ENCODE results near the gene ZC3H7B. TPM values are rescaled to one million over a fixed set of nuclear protein-coding genes. Genes with fewer than 3 reads are reported as not detected.

Gene ZC3H7B
- total and polyA plus RNA-seq, 2 donors, result 23.3 to 29.8 TPM

- Histone ChIP-seq H3K27me3 (ENCODE audit: control insufficient read depth in 2 of 2, insufficient read depth in 1 of 2, low read length in 1 of 2) (peaks cover 0 to 3% of the 10 kb centered on the region in 2 donors), H3K9me3 (ENCODE audit: control insufficient read depth in 2 of 2, insufficient read depth in 1 of 2, low read length in 1 of 2) (no peaks in the 10 kb centered on the region), H3K27ac (ENCODE audit: low read depth in 1 of 2, low read length in 1 of 2) (no peak overlapping the region), H3K4me3 (ENCODE audit: low read length in 2 of 2) (no peak overlapping the region), H3K36me3 (ENCODE audit: control insufficient read depth in 2 of 2, insufficient read depth in 2 of 2, low read length in 1 of 2) (no peaks in the 10 kb centered on the region), H3K4me1 (ENCODE audit: control insufficient read depth in 2 of 2, insufficient read depth in 2 of 2, low read length in 2 of 2) (peaks cover 4 to 13% of the 10 kb centered on the region in 2 donors)
- WGBS, result 96% methylated on average over 9 of the region's 9 CpGs
- DNase-seq (ENCODE audit: low read depth in 6 of 9, low spot score in 9 of 9), result no peak
Observed at GRCh38 chr22:41369837-41370236, 68.5 kb downstream of the ZC3H7B start.

GRCh38 chr22:41377846-41378245 is 76.5 kb downstream of the ZC3H7B start:
- 54% methylated on average over 6 of the region's 6 CpGs for WGBS
- H3K27ac ChIP-seq (ENCODE audit: low read depth in 1 of 2, low read length in 1 of 2), result no peak overlapping the region

GRCh38 chr22:41380993-41381328 is 79.6 kb downstream of the ZC3H7B start:
- 6% methylated on average over 22 of the region's 22 CpGs for WGBS
- Histone ChIP-seq H3K27me3 (ENCODE audit: control insufficient read depth in 2 of 2, insufficient read depth in 1 of 2, low read length in 1 of 2) (peaks cover 0 to 2% of the 10 kb centered on the region in 2 donors), H3K36me3 (ENCODE audit: control insufficient read depth in 2 of 2, insufficient read depth in 2 of 2, low read length in 1 of 2) (no peaks in the 10 kb centered on the region), H3K4me3 (ENCODE audit: low read length in 2 of 2) (peak overlapping the region; percentile 39 to 85), H3K9me3 (ENCODE audit: control insufficient read depth in 2 of 2, insufficient read depth in 1 of 2, low read length in 1 of 2) (no peaks in the 10 kb centered on the region), H3K4me1 (ENCODE audit: control insufficient read depth in 2 of 2, insufficient read depth in 2 of 2, low read length in 2 of 2) (peaks cover 8 to 16% of the 10 kb centered on the region in 2 donors), H3K27ac (ENCODE audit: low read depth in 1 of 2, low read length in 1 of 2) (peak overlapping the region; percentile 64 to 70)
- DNase-seq (ENCODE audit: low read depth in 6 of 9, low spot score in 9 of 9), result peak in 2 of 9 donors; percentile 8 to 12

More at GRCh38 chr22:41377846-41378245, 76.5 kb downstream of the ZC3H7B start:
- no peak for DNase-seq (ENCODE audit: low read depth in 6 of 9, low spot score in 9 of 9)
- no peaks in the 10 kb centered on the region for H3K36me3 ChIP-seq (ENCODE audit: control insufficient read depth in 2 of 2, insufficient read depth in 2 of 2, low read length in 1 of 2)
- H3K27me3 ChIP-seq (ENCODE audit: control insufficient read depth in 2 of 2, insufficient read depth in 1 of 2, low read length in 1 of 2), result peaks cover 0 to 2% of the 10 kb centered on the region in 2 donors
- H3K4me1 ChIP-seq (ENCODE audit: control insufficient read depth in 2 of 2, insufficient read depth in 2 of 2, low read length in 2 of 2), result peaks cover 8 to 13% of the 10 kb centered on the region in 2 donors
- no peaks in the 10 kb centered on the region for H3K9me3 ChIP-seq (ENCODE audit: control insufficient read depth in 2 of 2, insufficient read depth in 1 of 2, low read length in 1 of 2)
- no peak overlapping the region for H3K4me3 ChIP-seq (ENCODE audit: low read length in 2 of 2)

DNA sequence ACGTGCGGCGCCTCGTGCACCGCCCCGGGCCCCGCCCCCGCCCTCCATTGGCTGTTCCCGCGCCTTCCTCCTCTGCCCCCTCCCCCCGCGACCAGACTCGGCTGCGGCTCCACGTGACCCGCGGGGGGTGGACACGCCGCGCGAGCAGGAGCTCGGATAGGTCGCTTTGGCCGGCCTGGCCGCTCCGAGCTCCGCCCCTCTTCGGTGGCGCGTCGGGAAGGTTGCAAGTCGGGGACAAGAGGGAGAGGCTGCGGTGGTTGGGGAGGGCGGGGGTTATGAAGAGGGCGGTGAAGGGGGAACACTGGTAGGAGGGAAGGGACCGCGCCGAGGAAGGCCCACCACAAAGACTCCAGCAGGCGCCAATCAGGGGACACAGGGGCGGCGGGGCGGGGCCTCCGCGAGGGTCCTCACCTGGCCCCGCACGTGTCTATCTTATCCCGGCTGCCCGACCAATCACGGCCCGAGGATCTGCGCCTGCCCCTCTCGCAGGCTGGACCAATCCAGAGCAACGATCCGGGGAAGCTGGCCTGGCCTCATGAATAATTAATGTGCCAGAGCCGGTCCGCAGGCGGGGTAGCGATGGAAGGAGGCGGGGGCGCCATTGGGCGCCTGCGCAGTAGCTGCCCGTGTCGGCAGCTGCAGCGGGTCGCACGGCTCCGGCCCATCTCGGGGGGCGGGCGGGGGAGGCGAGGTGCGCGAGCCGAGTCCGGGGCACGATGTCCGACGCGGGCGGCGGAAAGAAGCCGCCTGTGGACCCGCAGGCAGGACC is 80.2 kb downstream of the ZC3H7B start, which contains the start of gene TEF:
TEF (plus strand) TSS at position 614 of the 769 bp plus-strand sequence; CDS start at position 717, 103 bp downstream.
- Histone ChIP-seq H3K4me1 (ENCODE audit: control insufficient read depth in 2 of 2, insufficient read depth in 2 of 2, low read length in 2 of 2) (peaks cover 8 to 16% of the 10 kb centered on the region in 2 donors), H3K27me3 (ENCODE audit: control insufficient read depth in 2 of 2, insufficient read depth in 1 of 2, low read length in 1 of 2) (peaks cover 0 to 2% of the 10 kb centered on the region in 2 donors), H3K4me3 (ENCODE audit: low read length in 2 of 2) (peak within 1 kb of the TSS; percentile 66 to 85), H3K27ac (ENCODE audit: low read depth in 1 of 2, low read length in 1 of 2) (peak within 1 kb of the TSS; percentile 90 to 93), H3K9me3 (ENCODE audit: control insufficient read depth in 2 of 2, insufficient read depth in 1 of 2, low read length in 1 of 2) (no peaks in the 10 kb centered on the region), H3K36me3 (ENCODE audit: control insufficient read depth in 2 of 2, insufficient read depth in 2 of 2, low read length in 1 of 2) (no peaks in the 10 kb centered on the region)
- under 1% methylated on average over 82 of the region's 84 CpGs for WGBS
- DNase-seq (ENCODE audit: low read depth in 6 of 9, low spot score in 9 of 9), result peak; percentile 84 to 98 (median 95)

DNA sequence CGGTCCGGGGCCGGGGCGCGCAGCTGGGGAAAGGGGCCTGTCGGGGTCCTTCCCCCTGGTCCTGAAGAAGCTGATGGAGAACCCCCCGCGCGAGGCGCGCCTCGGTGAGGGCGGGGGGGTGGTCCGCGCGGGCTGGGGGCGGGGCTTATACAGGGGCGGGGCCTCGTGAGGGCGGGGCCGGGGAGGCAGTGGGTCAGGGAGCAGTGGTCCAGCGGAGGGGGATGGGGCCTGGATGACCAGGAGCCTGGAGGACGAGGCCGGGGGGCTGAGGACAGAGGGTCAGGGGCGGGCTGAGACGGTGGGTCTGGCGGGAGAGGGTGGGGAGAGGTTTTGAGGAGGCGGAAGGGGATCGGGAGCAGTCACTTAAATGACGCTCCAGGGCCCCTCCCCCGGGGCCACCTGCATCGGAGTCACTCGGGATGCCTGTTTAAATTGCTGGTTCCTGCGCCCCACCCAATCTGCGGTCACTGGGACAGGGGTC is 80.8 kb downstream of the ZC3H7B start:
- peaks cover 8 to 16% of the 10 kb centered on the region in 2 donors for H3K4me1 ChIP-seq (ENCODE audit: control insufficient read depth in 2 of 2, insufficient read depth in 2 of 2, low read length in 2 of 2)
- peak; percentile 23 to 80 (median 54) for DNase-seq (ENCODE audit: low read depth in 6 of 9, low spot score in 9 of 9)
- no peaks in the 10 kb centered on the region for H3K9me3 ChIP-seq (ENCODE audit: control insufficient read depth in 2 of 2, insufficient read depth in 1 of 2, low read length in 1 of 2)
- peak overlapping the region; percentile 90 to 93 for H3K27ac ChIP-seq (ENCODE audit: low read depth in 1 of 2, low read length in 1 of 2)
- H3K27me3 ChIP-seq (ENCODE audit: control insufficient read depth in 2 of 2, insufficient read depth in 1 of 2, low read length in 1 of 2), result peaks cover 0 to 2% of the 10 kb centered on the region in 2 donors
- under 1% methylated on average over 35 of the region's 35 CpGs for WGBS
- H3K36me3 ChIP-seq (ENCODE audit: control insufficient read depth in 2 of 2, insufficient read depth in 2 of 2, low read length in 1 of 2), result no peaks in the 10 kb centered on the region
- H3K4me3 ChIP-seq (ENCODE audit: low read length in 2 of 2), result peak overlapping the region; percentile 66 to 85

DNA sequence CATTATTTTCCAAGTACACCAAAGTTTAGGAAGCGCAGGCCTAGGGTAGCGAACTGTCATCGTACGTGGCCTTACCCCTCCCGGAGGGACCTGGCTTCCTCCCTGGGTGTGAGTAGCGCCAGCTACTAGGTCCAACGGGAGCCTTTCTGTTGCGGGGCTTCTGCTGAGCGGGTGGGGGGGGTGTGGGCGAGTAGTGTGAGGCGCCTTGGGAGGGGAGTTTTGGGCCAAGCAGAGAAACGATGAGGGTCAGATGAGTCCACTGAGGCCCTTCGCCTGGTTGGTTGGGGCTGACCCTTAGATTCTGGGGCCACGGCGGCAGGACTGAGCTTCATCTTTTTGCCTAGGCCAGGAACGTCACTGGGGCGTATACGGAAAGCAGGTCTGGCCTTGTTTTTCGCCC is 81.3 kb downstream of the ZC3H7B start:
- H3K27me3 ChIP-seq (ENCODE audit: control insufficient read depth in 2 of 2, insufficient read depth in 1 of 2, low read length in 1 of 2), result peaks cover 0 to 2% of the 10 kb centered on the region in 2 donors
- no peak for DNase-seq (ENCODE audit: low read depth in 6 of 9, low spot score in 9 of 9)
- peak overlapping the region; percentile 14 to 90 for H3K27ac ChIP-seq (ENCODE audit: low read depth in 1 of 2, low read length in 1 of 2)
- peaks cover 8 to 16% of the 10 kb centered on the region in 2 donors for H3K4me1 ChIP-seq (ENCODE audit: control insufficient read depth in 2 of 2, insufficient read depth in 2 of 2, low read length in 2 of 2)
- 45% methylated on average over 19 of the region's 19 CpGs for WGBS
- peak overlapping the region; percentile 66 to 85 for H3K4me3 ChIP-seq (ENCODE audit: low read length in 2 of 2)
- H3K9me3 ChIP-seq (ENCODE audit: control insufficient read depth in 2 of 2, insufficient read depth in 1 of 2, low read length in 1 of 2), result no peaks in the 10 kb centered on the region
- H3K36me3 ChIP-seq (ENCODE audit: control insufficient read depth in 2 of 2, insufficient read depth in 2 of 2, low read length in 1 of 2), result peaks cover 0 to 3% of the 10 kb centered on the region in 2 donors

DNA sequence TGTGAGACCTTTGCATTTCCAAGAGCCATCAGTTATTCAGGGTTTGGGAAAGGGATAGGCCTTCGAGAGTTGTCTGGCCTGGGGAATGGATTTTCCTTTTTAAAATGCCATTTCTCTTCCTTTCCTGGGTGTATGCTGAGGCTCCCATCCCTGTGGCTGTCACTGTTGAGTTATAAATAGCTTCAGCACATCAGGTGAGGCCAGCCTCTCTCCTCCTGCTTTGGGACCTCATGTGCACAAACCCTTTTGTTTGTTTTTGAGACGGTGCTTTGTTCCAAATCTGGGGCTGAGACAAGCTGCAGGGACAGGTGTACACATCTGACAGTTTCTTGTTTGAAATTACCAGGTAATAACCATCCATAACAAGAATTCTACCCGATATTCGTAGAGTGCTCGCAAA is 81.8 kb downstream of the ZC3H7B start:
- Histone ChIP-seq H3K27ac (ENCODE audit: low read depth in 1 of 2, low read length in 1 of 2) (peak overlapping the region in 1 of 2 donors; percentile 14), H3K36me3 (ENCODE audit: control insufficient read depth in 2 of 2, insufficient read depth in 2 of 2, low read length in 1 of 2) (peaks cover 0 to 5% of the 10 kb centered on the region in 2 donors), H3K9me3 (ENCODE audit: control insufficient read depth in 2 of 2, insufficient read depth in 1 of 2, low read length in 1 of 2) (no peaks in the 10 kb centered on the region), H3K4me1 (ENCODE audit: control insufficient read depth in 2 of 2, insufficient read depth in 2 of 2, low read length in 2 of 2) (peaks cover 8 to 16% of the 10 kb centered on the region in 2 donors), H3K4me3 (ENCODE audit: low read length in 2 of 2) (no peak overlapping the region), H3K27me3 (ENCODE audit: control insufficient read depth in 2 of 2, insufficient read depth in 1 of 2, low read length in 1 of 2) (peaks cover 0 to 2% of the 10 kb centered on the region in 2 donors)
- WGBS, result 92% methylated on average over 5 of the region's 5 CpGs
- DNase-seq (ENCODE audit: low read depth in 6 of 9, low spot score in 9 of 9), result no peak

DNA sequence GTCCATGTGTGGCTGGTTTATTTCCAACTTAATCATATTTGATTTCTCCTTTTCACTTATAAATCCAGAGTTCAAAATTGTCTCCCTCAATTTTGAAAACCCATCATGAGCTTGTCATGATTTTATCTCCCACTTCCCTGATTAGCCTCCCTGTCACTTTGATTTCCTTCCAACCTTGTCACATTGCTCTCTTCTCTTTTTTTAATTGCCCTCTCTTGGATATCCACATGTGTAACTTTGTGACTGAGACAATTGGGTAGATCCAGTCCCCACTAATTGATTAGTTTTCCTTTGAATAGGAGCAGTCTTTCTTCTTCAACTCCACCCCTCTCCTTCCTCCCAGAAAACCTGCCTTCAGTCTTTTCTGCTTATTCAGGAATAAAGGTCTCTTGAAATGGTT is 82.8 kb downstream of the ZC3H7B start:
- DNase-seq (ENCODE audit: low read depth in 6 of 9, low spot score in 9 of 9), result no peak
- Histone ChIP-seq H3K27me3 (ENCODE audit: control insufficient read depth in 2 of 2, insufficient read depth in 1 of 2, low read length in 1 of 2) (peaks cover 0 to 2% of the 10 kb centered on the region in 2 donors), H3K9me3 (ENCODE audit: control insufficient read depth in 2 of 2, insufficient read depth in 1 of 2, low read length in 1 of 2) (no peaks in the 10 kb centered on the region), H3K4me1 (ENCODE audit: control insufficient read depth in 2 of 2, insufficient read depth in 2 of 2, low read length in 2 of 2) (peaks cover 8 to 16% of the 10 kb centered on the region in 2 donors), H3K36me3 (ENCODE audit: control insufficient read depth in 2 of 2, insufficient read depth in 2 of 2, low read length in 1 of 2) (peaks cover 0 to 8% of the 10 kb centered on the region in 2 donors), H3K27ac (ENCODE audit: low read depth in 1 of 2, low read length in 1 of 2) (no peak overlapping the region), H3K4me3 (ENCODE audit: low read length in 2 of 2) (no peak overlapping the region)

DNA sequence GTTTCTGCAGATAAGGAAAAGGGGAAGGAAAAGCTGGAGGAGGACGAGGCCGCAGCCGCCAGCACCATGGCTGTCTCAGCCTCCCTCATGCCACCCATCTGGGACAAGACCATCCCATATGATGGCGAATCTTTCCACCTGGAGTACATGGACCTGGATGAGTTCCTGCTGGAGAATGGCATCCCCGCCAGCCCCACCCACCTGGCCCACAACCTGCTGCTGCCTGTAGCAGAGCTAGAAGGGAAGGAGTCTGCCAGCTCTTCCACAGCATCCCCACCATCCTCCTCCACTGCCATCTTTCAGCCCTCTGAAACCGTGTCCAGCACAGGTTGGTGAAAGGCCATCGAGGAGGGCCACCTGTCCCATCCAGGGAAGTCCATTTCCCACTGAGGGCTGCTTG is 86.0 kb downstream of the ZC3H7B start:
- no peaks in the 10 kb centered on the region for H3K27me3 ChIP-seq (ENCODE audit: control insufficient read depth in 2 of 2, insufficient read depth in 1 of 2, low read length in 1 of 2)
- DNase-seq (ENCODE audit: low read depth in 6 of 9, low spot score in 9 of 9), result no peak
- H3K4me1 ChIP-seq (ENCODE audit: control insufficient read depth in 2 of 2, insufficient read depth in 2 of 2, low read length in 2 of 2), result peaks cover 3 to 8% of the 10 kb centered on the region in 2 donors
- peaks cover 0 to 8% of the 10 kb centered on the region in 2 donors for H3K36me3 ChIP-seq (ENCODE audit: control insufficient read depth in 2 of 2, insufficient read depth in 2 of 2, low read length in 1 of 2)
- 92% methylated on average over 7 of the region's 7 CpGs for WGBS
- no peak overlapping the region for H3K27ac ChIP-seq (ENCODE audit: low read depth in 1 of 2, low read length in 1 of 2)
- no peak overlapping the region for H3K4me3 ChIP-seq (ENCODE audit: low read length in 2 of 2)
- no peaks in the 10 kb centered on the region for H3K9me3 ChIP-seq (ENCODE audit: control insufficient read depth in 2 of 2, insufficient read depth in 1 of 2, low read length in 1 of 2)

Data from thymus (tissue), 11 donors.